HT-29 (cell line): Measurements from ENCODE around the gene KCNJ8. TPM values are rescaled to one million over a fixed set of nuclear protein-coding genes. Genes with fewer than 3 reads are reported as not detected.
"Not testable (repeated sequence)": the region's sequence is repeated elsewhere in the genome, so short reads cannot be mapped to it uniquely, and the experiment has no call there.

Source experiments
- DNase-seq: peaks from one replicate; pipeline ENCODE4 v3.0.0-alpha.2; 2015; ENCODE audit warnings: low spot score
- total RNA-seq: library from RNA; depleted of rRNA; stranded (reverse); fragments of >200 nt; shearing (Covaris generic); gene quantifications from 2 replicates; pipeline ENCODE4 v1.2.3, GENCODE V29; 2014; rRNA removed

Gene KCNJ8
- not detected in 2 replicates for total RNA-seq

GRCh38 chr12:21774358-21775132 is at the start of gene KCNJ8:
Gene KCNJ8, minus strand, starts transcription at chr12:21774706. Its CDS starts 1,090 bp downstream, at chr12:21773616.
- no peak for DNase-seq

GRCh38 chr12:21823581-21823980 is 49.1 kb upstream of the KCNJ8 start:
- DNase-seq = no peak

GRCh38 chr12:21819678-21820077 is 45.2 kb upstream of the KCNJ8 start:
- no peak for DNase-seq

- DNase-seq = no peak
Measured at GRCh38 chr12:21819236-21819635, 44.7 kb upstream of the KCNJ8 start.

GRCh38 chr12:21818627-21819026 is 44.1 kb upstream of the KCNJ8 start:
- DNase-seq = no peak

- DNase-seq = no peak
Measured at GRCh38 chr12:21815306-21816062, 41.0 kb upstream of the KCNJ8 start.

GRCh38 chr12:21814814-21815213 is 40.3 kb upstream of the KCNJ8 start:
- DNase-seq = no peak

GRCh38 chr12:21814327-21814726 is 39.8 kb upstream of the KCNJ8 start:
- DNase-seq = no peak

- no peak for DNase-seq
Measured at GRCh38 chr12:21813751-21814150, 39.2 kb upstream of the KCNJ8 start.

GRCh38 chr12:21813125-21813524 is 38.6 kb upstream of the KCNJ8 start:
- no peak for DNase-seq

- DNase-seq = not testable (repeated sequence)
Measured at GRCh38 chr12:21812340-21812739, 37.8 kb upstream of the KCNJ8 start.

GRCh38 chr12:21809100-21809499 is 34.6 kb upstream of the KCNJ8 start:
- DNase-seq = no peak

GRCh38 chr12:21806255-21806654 is 31.7 kb upstream of the KCNJ8 start:
- DNase-seq = no peak

GRCh38 chr12:21801522-21802288 is 27.2 kb upstream of the KCNJ8 start:
- DNase-seq = no peak

GRCh38 chr12:21800011-21800410 is 25.5 kb upstream of the KCNJ8 start:
- DNase-seq = no peak

GRCh38 chr12:21797539-21797938 is 23.0 kb upstream of the KCNJ8 start:
- DNase-seq = no peak

GRCh38 chr12:21795648-21796328 is 21.3 kb upstream of the KCNJ8 start:
- DNase-seq = no peak

- not testable (repeated sequence) for DNase-seq
Measured at GRCh38 chr12:21794807-21795595, 20.5 kb upstream of the KCNJ8 start.

GRCh38 chr12:21789687-21790086 is 15.2 kb upstream of the KCNJ8 start:
- DNase-seq = not testable (repeated sequence)

GRCh38 chr12:21788089-21788983 is 13.8 kb upstream of the KCNJ8 start:
- DNase-seq = no peak
